Gastroesophageal sphincter (tissue), 3 donors: ENCODE results near the gene SLC22A2.

Source experiments
- CTCF ChIP-seq, 4 experiments: fragments of 200-600 bp in 2 of 4; fragments of 450-650 bp in 2 of 4; sonication (generic) in 1 of 4; IDR thresholded peaks; one replicate each; pipeline ENCODE4 v1.5.1; 2017 to 2019; ENCODE audit warnings: antibody characterized with exemption in 4 of 4, mild to moderate bottlenecking in 2 of 4, moderate library complexity in 2 of 4
- POLR2A ChIP-seq, 2 donors: fragments of 450-650 bp; IDR thresholded peaks; one replicate each; pipeline ENCODE4 v1.6.1; 2017; ENCODE audit warnings: antibody characterized with exemption in 2 of 2, mild to moderate bottlenecking in 2 of 2, moderate library complexity in 1 of 2
- POLR2AphosphoS5 ChIP-seq: sonication (generic); formaldehyde crosslinking; IDR thresholded peaks from one replicate; pipeline ENCODE4 v1.6.1; 2017; ENCODE audit warnings: antibody characterized with exemption

GRCh38 chr6:160167604-160168399, 90.8 kb downstream of the SLC22A2 start:
- TF ChIP-seq POLR2A (IDR thresholded peaks at IDR 0.05) (no peak), CTCF (IDR thresholded peaks at IDR 0.05) (no peak), POLR2AphosphoS5 (no peak)
